GM23338 (cell line): ENCODE measurements around the gene MYOM1. TPM values are rescaled to one million over a fixed set of nuclear protein-coding genes. Genes with fewer than 3 reads are reported as not detected.

Experiments
- ATAC-seq: fragments of 200-7000 bp; cut with Tn5 transposase; 3 replicates; pipeline ENCODE4 v1.9.1; 2020
- DNase-seq: peaks from one replicate; pipeline ENCODE4 v3.0.0-alpha.2; 2015; ENCODE audit warnings: low spot score
- H2AFZ ChIP-seq: fragments of 200-600 bp; sonication (generic); 2 replicates; pipeline ENCODE4 v1.8.0; 2016; ENCODE audit warnings: antibody characterized with exemption, mild to moderate bottlenecking, moderate library complexity
- H3F3A ChIP-seq: fragments of 200-600 bp; sonication (generic); replicated peaks from 2 replicates; pipeline ENCODE4 v1.8.0; 2017; ENCODE audit warnings: antibody characterized with exemption, mixed run types, low read depth
- H3K27ac ChIP-seq: fragments of 200-600 bp; sonication (generic); 2 replicates; pipeline ENCODE4 v1.6.1; 2016; ENCODE audit warnings: low read depth
- H3K27me3 ChIP-seq: fragments of 200-600 bp; sonication (generic); 2 replicates; pipeline ENCODE4 v1.8.0; 2016; ENCODE audit warnings: mild to moderate bottlenecking, mixed run types, moderate library complexity; ENCODE audit not compliant: insufficient read depth
- H3K36me3 ChIP-seq: fragments of 200-600 bp; sonication (generic); 2 replicates; pipeline ENCODE4 v1.8.0; 2016; ENCODE audit warnings: mild to moderate bottlenecking; ENCODE audit not compliant: insufficient read depth
- H3K4me1 ChIP-seq: fragments of 200-600 bp; sonication (generic); 2 replicates; pipeline ENCODE4 v1.8.0; 2016; ENCODE audit warnings: mild to moderate bottlenecking, moderate library complexity; ENCODE audit not compliant: insufficient read depth
- H3K4me2 ChIP-seq: fragments of 200-600 bp; sonication (generic); 2 replicates; pipeline ENCODE4 v1.7.1; 2017; ENCODE audit warnings: mixed run types
- H3K4me3 ChIP-seq: fragments of 200-600 bp; sonication (generic); 2 replicates; pipeline ENCODE4 v1.6.1; 2016; ENCODE audit warnings: mixed run types
- H3K79me2 ChIP-seq: fragments of 200-600 bp; sonication (generic); replicated peaks from 2 replicates; pipeline ENCODE4 v1.8.0; 2017; ENCODE audit warnings: mild to moderate bottlenecking; ENCODE audit not compliant: insufficient read depth
- H3K9me2 ChIP-seq: fragments of 200-600 bp; sonication (generic); 2 replicates; pipeline ENCODE4 v1.8.0; 2017; ENCODE audit not compliant: insufficient read depth
- H4K20me1 ChIP-seq: fragments of 200-600 bp; sonication (generic); replicated peaks from 2 replicates; pipeline ENCODE4 v1.8.0; 2017; ENCODE audit warnings: mild to moderate bottlenecking; ENCODE audit not compliant: insufficient read depth
- H3K27ac Mint-ChIP-seq: 2 replicates; pipeline ENCODE4 v1.8.0; 2020; ENCODE audit warnings: inconsistent platforms, mild to moderate bottlenecking, moderate library complexity, mixed read lengths
- H3K27me3 Mint-ChIP-seq: 3 replicates; pipeline ENCODE4 v1.8.0; 2022; ENCODE audit warnings: low read depth, mild to moderate bottlenecking, moderate library complexity, mixed read lengths, inconsistent platforms; ENCODE audit not compliant: insufficient read depth, poor library complexity
- H3K36me3 Mint-ChIP-seq: 3 replicates; pipeline ENCODE4 v1.8.0; 2021; ENCODE audit warnings: low read depth, mild to moderate bottlenecking, inconsistent platforms, moderate library complexity, mixed read lengths
- H3K4me1 Mint-ChIP-seq: 3 replicates; pipeline ENCODE4 v1.8.0; 2020; ENCODE audit warnings: mild to moderate bottlenecking, inconsistent platforms, mixed read lengths
- H3K4me3 Mint-ChIP-seq: 3 replicates; pipeline ENCODE4 v1.8.0; 2021; ENCODE audit warnings: moderate library complexity, mild to moderate bottlenecking, inconsistent platforms, mixed read lengths
- H3K9me3 Mint-ChIP-seq: 3 replicates; pipeline ENCODE4 v1.8.0; 2020; ENCODE audit warnings: moderate library complexity, mild to moderate bottlenecking, inconsistent platforms, mixed read lengths
- CREB1 ChIP-seq: fragments of 250-450 bp; sonication (Bioruptor Pico); IDR thresholded peaks from 2 replicates; pipeline ENCODE4 v1.5.0; 2020; ENCODE audit warnings: low read depth, mild to moderate bottlenecking, moderate library complexity
- EZH2 ChIP-seq: fragments of 200-600 bp; sonication (generic); IDR thresholded peaks from one replicate; pipeline ENCODE4 v1.8.0; 2017; ENCODE audit warnings: antibody characterized with exemption, mild to moderate bottlenecking, low read depth; ENCODE audit not compliant: unreplicated experiment
- EZH2phosphoT487 ChIP-seq: fragments of 200-600 bp; sonication (generic); IDR thresholded peaks from one replicate; pipeline ENCODE4 v1.8.1; 2018; ENCODE audit warnings: antibody characterized with exemption; ENCODE audit not compliant: unreplicated experiment
- JUNB ChIP-seq: IDR thresholded peaks from one replicate; pipeline ENCODE4 v1.6.1; 2016; ENCODE audit warnings: antibody characterized with exemption; ENCODE audit not compliant: unreplicated experiment
- NANOG ChIP-seq: IDR thresholded peaks from 2 replicates; pipeline ENCODE4 v1.6.1; 2016; ENCODE audit warnings: antibody characterized with exemption, borderline replicate concordance
- POLR2AphosphoS5 ChIP-seq: IDR thresholded peaks from 2 replicates; pipeline ENCODE4 v1.6.1; 2016; ENCODE audit warnings: antibody characterized with exemption, low read depth
- STAT1 ChIP-seq: IDR thresholded peaks from one replicate; pipeline ENCODE4 v1.6.1; 2016; ENCODE audit warnings: antibody characterized with exemption; ENCODE audit not compliant: unreplicated experiment
- ZNF114 ChIP-seq: fragments of 250-450 bp; sonication (Bioruptor Pico); IDR thresholded peaks from 2 replicates; pipeline ENCODE4 v1.5.0; 2020; ENCODE audit warnings: mild to moderate bottlenecking, moderate library complexity
- ZNF331 ChIP-seq: fragments of 250-450 bp; sonication (Bioruptor Pico); IDR thresholded peaks from 2 replicates; pipeline ENCODE4 v1.5.0; 2020; ENCODE audit warnings: low read depth, mild to moderate bottlenecking, moderate library complexity
- polyA plus RNA-seq: library from polyadenylated mRNA; unstranded; fragments of >200 nt; fragmentation: Nextera tagmentation; extraction: Ambion mirVana; gene quantifications from 2 replicates; pipeline ENCODE4 v1.2.1, GENCODE V29; 2016
- total RNA-seq: library from RNA; depleted of rRNA; stranded (reverse); fragments of >200 nt; shearing (Covaris generic); gene quantifications from 2 replicates; pipeline ENCODE4 v1.2.3, GENCODE V29; 2014
- TF ChIP-seq, protein P1 (sequence below): IDR thresholded peaks from 2 replicates; pipeline ENCODE4 v1.6.1; 2016; ENCODE audit warnings: antibody characterized with exemption
- TF ChIP-seq, protein P2 (sequence below), 2 experiments: fragments of 200-600 bp in 1 of 2; sonication (generic) in 1 of 2; conservative IDR thresholded peaks; 2 replicates each; pipeline versions ENCODE4 v1.5.1 to v1.6.1; 2016 to 2017; ENCODE audit warnings: antibody characterized with exemption in 2 of 2, low read depth in 2 of 2, mild to moderate bottlenecking in 2 of 2, moderate library complexity in 1 of 2
- TF ChIP-seq, protein P3 (sequence below): IDR thresholded peaks from one replicate; pipeline ENCODE4 v1.6.1; 2018; ENCODE audit warnings: antibody characterized with exemption; ENCODE audit not compliant: unreplicated experiment
- TF ChIP-seq, protein P4 (sequence below): fragments of 250-450 bp; sonication (Bioruptor Pico); IDR thresholded peaks from 2 replicates; pipeline ENCODE4 v1.5.0; 2020; ENCODE audit warnings: mild to moderate bottlenecking, moderate library complexity

The MYOM1 gene
- total and polyA plus RNA-seq, 2 experiments from 2014 or later = 0.27 to 0.38 TPM

DNA sequence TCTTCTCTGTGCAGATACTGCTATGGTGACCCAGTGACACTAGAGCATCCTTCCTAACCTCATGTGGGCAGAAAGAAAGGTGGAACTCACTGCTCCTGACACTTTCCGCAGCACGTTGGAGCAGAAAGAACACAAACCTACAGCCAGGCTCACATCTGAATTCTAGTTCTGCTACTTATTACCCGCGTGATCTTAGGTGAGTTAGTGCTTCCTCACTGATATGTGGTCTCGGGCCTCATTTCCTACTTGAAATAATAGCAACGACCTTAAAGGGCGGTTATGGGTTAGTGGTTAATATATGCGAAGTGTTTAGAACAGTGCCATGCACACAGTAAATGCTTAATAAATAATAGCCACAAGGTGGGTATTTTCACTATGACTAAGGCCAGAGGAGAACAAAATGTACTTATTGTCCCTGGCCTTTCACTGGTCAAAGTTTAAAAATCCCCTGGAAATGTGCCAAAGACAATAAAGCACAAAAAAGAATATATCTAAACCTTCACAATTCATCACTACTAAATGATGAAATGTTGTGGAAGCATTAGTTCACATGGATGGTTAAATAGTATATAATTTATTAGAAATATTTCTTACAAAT lies 66.6 kb downstream of the MYOM1 start:
- peaks cover 2% of the 10 kb centered on the region for H3K4me1 Mint-ChIP-seq
- no peaks in the 10 kb centered on the region for H3K36me3 Mint-ChIP-seq
- H3K9me3 Mint-ChIP-seq = no peaks in the 10 kb centered on the region
- ATAC-seq (no peak), DNase-seq (no peak)
- Histone ChIP-seq H3K4me2 (no peak overlapping the region), H2AFZ (no peak overlapping the region), H3K9me2 (no peaks in the 10 kb centered on the region), H3F3A (no peaks in the 10 kb centered on the region), H3K36me3 (no peaks in the 10 kb centered on the region), H3K4me3 (no peak overlapping the region), H3K79me2 (no peaks in the 10 kb centered on the region), H3K27me3 (no peaks in the 10 kb centered on the region), H3K27ac (no peak overlapping the region), H3K4me1 (no peaks in the 10 kb centered on the region), H4K20me1 (no peaks in the 10 kb centered on the region)
- no peak overlapping the region for H3K4me3 Mint-ChIP-seq
- no peak overlapping the region for H3K27ac Mint-ChIP-seq
- H3K27me3 Mint-ChIP-seq = peaks cover 1% of the 10 kb centered on the region
- TF ChIP-seq POLR2AphosphoS5 (no peak), STAT1 (no peak), NANOG (no peak), ZNF114 (CRISPR knock-in tag) (no peak), ZNF331 (no peak), EZH2phosphoT487 (no peak), JUNB (no peak), CREB1 (CRISPR knock-in tag) (no peak), EZH2 (no peak)
- TF ChIP-seq, protein P1, sequence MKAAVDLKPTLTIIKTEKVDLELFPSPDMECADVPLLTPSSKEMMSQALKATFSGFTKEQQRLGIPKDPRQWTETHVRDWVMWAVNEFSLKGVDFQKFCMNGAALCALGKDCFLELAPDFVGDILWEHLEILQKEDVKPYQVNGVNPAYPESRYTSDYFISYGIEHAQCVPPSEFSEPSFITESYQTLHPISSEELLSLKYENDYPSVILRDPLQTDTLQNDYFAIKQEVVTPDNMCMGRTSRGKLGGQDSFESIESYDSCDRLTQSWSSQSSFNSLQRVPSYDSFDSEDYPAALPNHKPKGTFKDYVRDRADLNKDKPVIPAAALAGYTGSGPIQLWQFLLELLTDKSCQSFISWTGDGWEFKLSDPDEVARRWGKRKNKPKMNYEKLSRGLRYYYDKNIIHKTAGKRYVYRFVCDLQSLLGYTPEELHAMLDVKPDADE = no peak
- TF ChIP-seq, protein P2, sequence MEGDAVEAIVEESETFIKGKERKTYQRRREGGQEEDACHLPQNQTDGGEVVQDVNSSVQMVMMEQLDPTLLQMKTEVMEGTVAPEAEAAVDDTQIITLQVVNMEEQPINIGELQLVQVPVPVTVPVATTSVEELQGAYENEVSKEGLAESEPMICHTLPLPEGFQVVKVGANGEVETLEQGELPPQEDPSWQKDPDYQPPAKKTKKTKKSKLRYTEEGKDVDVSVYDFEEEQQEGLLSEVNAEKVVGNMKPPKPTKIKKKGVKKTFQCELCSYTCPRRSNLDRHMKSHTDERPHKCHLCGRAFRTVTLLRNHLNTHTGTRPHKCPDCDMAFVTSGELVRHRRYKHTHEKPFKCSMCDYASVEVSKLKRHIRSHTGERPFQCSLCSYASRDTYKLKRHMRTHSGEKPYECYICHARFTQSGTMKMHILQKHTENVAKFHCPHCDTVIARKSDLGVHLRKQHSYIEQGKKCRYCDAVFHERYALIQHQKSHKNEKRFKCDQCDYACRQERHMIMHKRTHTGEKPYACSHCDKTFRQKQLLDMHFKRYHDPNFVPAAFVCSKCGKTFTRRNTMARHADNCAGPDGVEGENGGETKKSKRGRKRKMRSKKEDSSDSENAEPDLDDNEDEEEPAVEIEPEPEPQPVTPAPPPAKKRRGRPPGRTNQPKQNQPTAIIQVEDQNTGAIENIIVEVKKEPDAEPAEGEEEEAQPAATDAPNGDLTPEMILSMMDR (conservative IDR thresholded peaks at IDR 0.05; ENCODE audit: low read depth in 2 of 2) = no peak
- TF ChIP-seq, protein P3, sequence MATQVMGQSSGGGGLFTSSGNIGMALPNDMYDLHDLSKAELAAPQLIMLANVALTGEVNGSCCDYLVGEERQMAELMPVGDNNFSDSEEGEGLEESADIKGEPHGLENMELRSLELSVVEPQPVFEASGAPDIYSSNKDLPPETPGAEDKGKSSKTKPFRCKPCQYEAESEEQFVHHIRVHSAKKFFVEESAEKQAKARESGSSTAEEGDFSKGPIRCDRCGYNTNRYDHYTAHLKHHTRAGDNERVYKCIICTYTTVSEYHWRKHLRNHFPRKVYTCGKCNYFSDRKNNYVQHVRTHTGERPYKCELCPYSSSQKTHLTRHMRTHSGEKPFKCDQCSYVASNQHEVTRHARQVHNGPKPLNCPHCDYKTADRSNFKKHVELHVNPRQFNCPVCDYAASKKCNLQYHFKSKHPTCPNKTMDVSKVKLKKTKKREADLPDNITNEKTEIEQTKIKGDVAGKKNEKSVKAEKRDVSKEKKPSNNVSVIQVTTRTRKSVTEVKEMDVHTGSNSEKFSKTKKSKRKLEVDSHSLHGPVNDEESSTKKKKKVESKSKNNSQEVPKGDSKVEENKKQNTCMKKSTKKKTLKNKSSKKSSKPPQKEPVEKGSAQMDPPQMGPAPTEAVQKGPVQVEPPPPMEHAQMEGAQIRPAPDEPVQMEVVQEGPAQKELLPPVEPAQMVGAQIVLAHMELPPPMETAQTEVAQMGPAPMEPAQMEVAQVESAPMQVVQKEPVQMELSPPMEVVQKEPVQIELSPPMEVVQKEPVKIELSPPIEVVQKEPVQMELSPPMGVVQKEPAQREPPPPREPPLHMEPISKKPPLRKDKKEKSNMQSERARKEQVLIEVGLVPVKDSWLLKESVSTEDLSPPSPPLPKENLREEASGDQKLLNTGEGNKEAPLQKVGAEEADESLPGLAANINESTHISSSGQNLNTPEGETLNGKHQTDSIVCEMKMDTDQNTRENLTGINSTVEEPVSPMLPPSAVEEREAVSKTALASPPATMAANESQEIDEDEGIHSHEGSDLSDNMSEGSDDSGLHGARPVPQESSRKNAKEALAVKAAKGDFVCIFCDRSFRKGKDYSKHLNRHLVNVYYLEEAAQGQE = no peak
- TF ChIP-seq, protein P4, sequence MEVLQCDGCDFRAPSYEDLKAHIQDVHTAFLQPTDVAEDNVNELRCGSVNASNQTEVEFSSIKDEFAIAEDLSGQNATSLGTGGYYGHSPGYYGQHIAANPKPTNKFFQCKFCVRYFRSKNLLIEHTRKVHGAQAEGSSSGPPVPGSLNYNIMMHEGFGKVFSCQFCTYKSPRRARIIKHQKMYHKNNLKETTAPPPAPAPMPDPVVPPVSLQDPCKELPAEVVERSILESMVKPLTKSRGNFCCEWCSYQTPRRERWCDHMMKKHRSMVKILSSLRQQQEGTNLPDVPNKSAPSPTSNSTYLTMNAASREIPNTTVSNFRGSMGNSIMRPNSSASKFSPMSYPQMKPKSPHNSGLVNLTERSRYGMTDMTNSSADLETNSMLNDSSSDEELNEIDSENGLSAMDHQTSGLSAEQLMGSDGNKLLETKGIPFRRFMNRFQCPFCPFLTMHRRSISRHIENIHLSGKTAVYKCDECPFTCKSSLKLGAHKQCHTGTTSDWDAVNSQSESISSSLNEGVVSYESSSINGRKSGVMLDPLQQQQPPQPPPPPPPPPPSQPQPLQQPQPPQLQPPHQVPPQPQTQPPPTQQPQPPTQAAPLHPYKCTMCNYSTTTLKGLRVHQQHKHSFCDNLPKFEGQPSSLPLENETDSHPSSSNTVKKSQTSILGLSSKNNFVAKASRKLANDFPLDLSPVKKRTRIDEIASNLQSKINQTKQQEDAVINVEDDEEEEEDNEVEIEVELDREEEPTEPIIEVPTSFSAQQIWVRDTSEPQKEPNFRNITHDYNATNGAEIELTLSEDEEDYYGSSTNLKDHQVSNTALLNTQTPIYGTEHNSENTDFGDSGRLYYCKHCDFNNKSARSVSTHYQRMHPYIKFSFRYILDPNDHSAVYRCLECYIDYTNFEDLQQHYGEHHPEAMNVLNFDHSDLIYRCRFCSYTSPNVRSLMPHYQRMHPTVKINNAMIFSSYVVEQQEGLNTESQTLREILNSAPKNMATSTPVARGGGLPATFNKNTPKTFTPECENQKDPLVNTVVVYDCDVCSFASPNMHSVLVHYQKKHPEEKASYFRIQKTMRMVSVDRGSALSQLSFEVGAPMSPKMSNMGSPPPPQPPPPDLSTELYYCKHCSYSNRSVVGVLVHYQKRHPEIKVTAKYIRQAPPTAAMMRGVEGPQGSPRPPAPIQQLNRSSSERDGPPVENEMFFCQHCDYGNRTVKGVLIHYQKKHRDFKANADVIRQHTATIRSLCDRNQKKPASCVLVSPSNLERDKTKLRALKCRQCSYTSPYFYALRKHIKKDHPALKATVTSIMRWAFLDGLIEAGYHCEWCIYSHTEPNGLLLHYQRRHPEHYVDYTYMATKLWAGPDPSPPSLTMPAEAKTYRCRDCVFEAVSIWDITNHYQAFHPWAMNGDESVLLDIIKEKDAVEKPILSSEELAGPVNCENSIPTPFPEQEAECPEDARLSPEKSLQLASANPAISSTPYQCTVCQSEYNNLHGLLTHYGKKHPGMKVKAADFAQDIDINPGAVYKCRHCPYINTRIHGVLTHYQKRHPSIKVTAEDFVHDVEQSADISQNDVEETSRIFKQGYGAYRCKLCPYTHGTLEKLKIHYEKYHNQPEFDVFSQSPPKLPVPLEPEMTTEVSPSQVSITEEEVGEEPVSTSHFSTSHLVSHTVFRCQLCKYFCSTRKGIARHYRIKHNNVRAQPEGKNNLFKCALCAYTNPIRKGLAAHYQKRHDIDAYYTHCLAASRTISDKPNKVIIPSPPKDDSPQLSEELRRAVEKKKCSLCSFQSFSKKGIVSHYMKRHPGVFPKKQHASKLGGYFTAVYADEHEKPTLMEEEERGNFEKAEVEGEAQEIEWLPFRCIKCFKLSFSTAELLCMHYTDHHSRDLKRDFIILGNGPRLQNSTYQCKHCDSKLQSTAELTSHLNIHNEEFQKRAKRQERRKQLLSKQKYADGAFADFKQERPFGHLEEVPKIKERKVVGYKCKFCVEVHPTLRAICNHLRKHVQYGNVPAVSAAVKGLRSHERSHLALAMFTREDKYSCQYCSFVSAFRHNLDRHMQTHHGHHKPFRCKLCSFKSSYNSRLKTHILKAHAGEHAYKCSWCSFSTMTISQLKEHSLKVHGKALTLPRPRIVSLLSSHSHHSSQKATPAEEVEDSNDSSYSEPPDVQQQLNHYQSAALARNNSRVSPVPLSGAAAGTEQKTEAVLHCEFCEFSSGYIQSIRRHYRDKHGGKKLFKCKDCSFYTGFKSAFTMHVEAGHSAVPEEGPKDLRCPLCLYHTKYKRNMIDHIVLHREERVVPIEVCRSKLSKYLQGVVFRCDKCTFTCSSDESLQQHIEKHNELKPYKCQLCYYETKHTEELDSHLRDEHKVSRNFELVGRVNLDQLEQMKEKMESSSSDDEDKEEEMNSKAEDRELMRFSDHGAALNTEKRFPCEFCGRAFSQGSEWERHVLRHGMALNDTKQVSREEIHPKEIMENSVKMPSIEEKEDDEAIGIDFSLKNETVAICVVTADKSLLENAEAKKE = no peak
